Fibroblast of skin of abdomen (primary cell): ENCODE data around the gene TLE3.

Experiments
- DNase-seq: peaks from one replicate; pipeline ENCODE4 v3.0.0-alpha.2; 2013

The TLE3 gene

GRCh38 chr15:70098461-70099166, 897 bp upstream of the TLE3 start:
- DNase-seq, result peak; percentile 22

GRCh38 chr15:70098153-70098460, 390 bp upstream of the TLE3 start:
- no peak for DNase-seq

GRCh38 chr15:70097063-70097320, 725 bp downstream of the TLE3 start:
- DNase-seq, result no peak

- peak; percentile 51 for DNase-seq
Observed at GRCh38 chr15:70096215-70097062, 1.3 kb downstream of the TLE3 start.

- DNase-seq, result peak; percentile 14
Observed at GRCh38 chr15:70095408-70096214, 2.1 kb downstream of the TLE3 start.

GRCh38 chr15:70094690-70095311, 2.9 kb downstream of the TLE3 start:
- DNase-seq, result no peak

GRCh38 chr15:70093481-70094319, 4.0 kb downstream of the TLE3 start:
- no peak for DNase-seq

- DNase-seq, result peak; percentile 31
Observed at GRCh38 chr15:70093070-70093469, 4.6 kb downstream of the TLE3 start.

GRCh38 chr15:70092464-70093027, 5.2 kb downstream of the TLE3 start:
- peak; percentile 61 for DNase-seq

GRCh38 chr15:70091726-70092463, 5.8 kb downstream of the TLE3 start:
- DNase-seq, result no peak

GRCh38 chr15:70090436-70091296, 7.1 kb downstream of the TLE3 start:
- no peak for DNase-seq

- DNase-seq, result no peak
Observed at GRCh38 chr15:70089692-70089971, 8.1 kb downstream of the TLE3 start.

- peak; percentile 82 for DNase-seq
Observed at GRCh38 chr15:70088887-70089691, 8.6 kb downstream of the TLE3 start.

GRCh38 chr15:70088455-70088854, 9.3 kb downstream of the TLE3 start:
- DNase-seq, result no peak

- no peak for DNase-seq
Observed at GRCh38 chr15:70087708-70088352, 9.9 kb downstream of the TLE3 start.

- DNase-seq, result no peak
Observed at GRCh38 chr15:70086636-70087035, 11.1 kb downstream of the TLE3 start.

- DNase-seq, result no peak
Observed at GRCh38 chr15:70084461-70084860, 13.3 kb downstream of the TLE3 start.

GRCh38 chr15:70083946-70084345, 13.8 kb downstream of the TLE3 start:
- no peak for DNase-seq

GRCh38 chr15:70083418-70083817, 14.3 kb downstream of the TLE3 start:
- no peak for DNase-seq
